Activated CD4-positive, CD25-positive, alpha-beta regulatory T cell treated with anti-CD3 and anti-CD28 coated beads, Interleukin-2, amount 50 U/mL, for 16 hours (primary cell): ENCODE data around the gene PRR27.

Source experiments
- DNase-seq: peaks from one replicate; pipeline ENCODE4 v3.0.0-alpha.2; 2020; ENCODE audit warnings: low read depth, low spot score

PRR27 gene

GRCh38 chr4:70153937-70154336 is at the start of gene PRR27:
PRR27 (plus strand) TSS chr4:70154237; CDS start chr4:70154376, 139 bp downstream.
- no peak for DNase-seq

GRCh38 chr4:70110917-70111316 is 43.1 kb upstream of the PRR27 start:
- no peak for DNase-seq

- no peak for DNase-seq
Observed at GRCh38 chr4:70113656-70114055, 40.4 kb upstream of the PRR27 start.

GRCh38 chr4:70114096-70114495 is 39.9 kb upstream of the PRR27 start:
- no peak for DNase-seq

GRCh38 chr4:70120323-70120722 is 33.7 kb upstream of the PRR27 start:
- DNase-seq, result no peak

GRCh38 chr4:70133473-70133872 is 20.6 kb upstream of the PRR27 start:
- no peak for DNase-seq

GRCh38 chr4:70138751-70139150 is 15.3 kb upstream of the PRR27 start:
- no peak for DNase-seq

- no peak for DNase-seq
Observed at GRCh38 chr4:70151271-70151670, 2.8 kb upstream of the PRR27 start.

- no peak for DNase-seq
Observed at GRCh38 chr4:70152088-70152487, 1.9 kb upstream of the PRR27 start.

GRCh38 chr4:70158576-70158975 is 4.5 kb downstream of the PRR27 start:
- DNase-seq, result no peak

- DNase-seq, result no peak
Observed at GRCh38 chr4:70177090-70177489, 23.1 kb downstream of the PRR27 start.

- DNase-seq, result no peak
Observed at GRCh38 chr4:70178075-70178660, 24.1 kb downstream of the PRR27 start.

- no peak for DNase-seq
Observed at GRCh38 chr4:70179811-70180210, 25.8 kb downstream of the PRR27 start.

GRCh38 chr4:70181864-70182263 is 27.8 kb downstream of the PRR27 start:
- DNase-seq, result no peak

GRCh38 chr4:70182517-70183167 is 28.6 kb downstream of the PRR27 start:
- DNase-seq, result no peak

- DNase-seq, result no peak
Observed at GRCh38 chr4:70183168-70183939, 29.3 kb downstream of the PRR27 start.

GRCh38 chr4:70183940-70184246 is 29.9 kb downstream of the PRR27 start:
- DNase-seq, result no peak

GRCh38 chr4:70187216-70187615 is 33.2 kb downstream of the PRR27 start:
- no peak for DNase-seq

- DNase-seq, result no peak
Observed at GRCh38 chr4:70190579-70190978, 36.5 kb downstream of the PRR27 start.

- DNase-seq, result no peak
Observed at GRCh38 chr4:70191647-70192046, 37.6 kb downstream of the PRR27 start.

- no peak for DNase-seq
Observed at GRCh38 chr4:70192895-70193294, 38.9 kb downstream of the PRR27 start.

- DNase-seq, result no peak
Observed at GRCh38 chr4:70195425-70195824, 41.4 kb downstream of the PRR27 start, which contains the start of gene ODAM. ODAM (plus strand) TSS chr4:70195725; CDS start chr4:70196544, 819 bp downstream.

GRCh38 chr4:70196857-70197256 is 42.8 kb downstream of the PRR27 start:
- no peak for DNase-seq
